Progenitor cell of endocrine pancreas (in vitro differentiated cells): ENCODE data around the gene ARL3. TPM values are rescaled to one million over a fixed set of nuclear protein-coding genes. Genes with fewer than 3 reads are reported as not detected.

Experiments used
- DNase-seq: peaks from one replicate; pipeline ENCODE4 v3.0.0; 2021; ENCODE audit warnings: low spot score; ENCODE audit not compliant: unreplicated experiment
- H3K27ac Mint-ChIP-seq: 2 replicates; pipeline ENCODE4 v1.8.0; 2021; ENCODE audit warnings: mild to moderate bottlenecking, moderate library complexity, mixed read lengths
- H3K27me3 Mint-ChIP-seq: 2 replicates; pipeline ENCODE4 v1.8.0; 2021; ENCODE audit warnings: mixed read lengths
- H3K36me3 Mint-ChIP-seq: 2 replicates; pipeline ENCODE4 v1.8.0; 2022; ENCODE audit warnings: mixed read lengths; ENCODE audit not compliant: insufficient read depth
- H3K4me1 Mint-ChIP-seq: 2 replicates; pipeline ENCODE4 v1.8.0; 2021; ENCODE audit warnings: low read depth, mixed read lengths
- H3K4me3 Mint-ChIP-seq: 2 replicates; pipeline ENCODE4 v1.8.0; 2021; ENCODE audit warnings: low read depth, mild to moderate bottlenecking, moderate library complexity, mixed read lengths
- H3K9me3 Mint-ChIP-seq: 2 replicates; pipeline ENCODE4 v1.8.0; 2021; ENCODE audit warnings: low read depth, mixed read lengths
- total RNA-seq: library from RNA; stranded (reverse); gene quantifications from 2 replicates; pipeline ENCODE4 v1.2.1, GENCODE V29; 2021
- TF ChIP-seq, protein P1 (sequence below): fragments of 200-600 bp; sonication (generic); IDR thresholded peaks from one replicate; pipeline ENCODE4 v1.5.0; 2021; ENCODE audit warnings: antibody characterized with exemption, mild to moderate bottlenecking; ENCODE audit not compliant: unreplicated experiment

Gene ARL3
- total RNA-seq, 1 donor from 2014 or later, result 25.0 TPM

GRCh38 chr10:102665904-102666509 lies 48.2 kb downstream of the ARL3 start:
- Mint-ChIP-seq H3K36me3 (no peaks in the 10 kb centered on the region), H3K4me1 (peaks cover 5% of the 10 kb centered on the region), H3K4me3 (no peak overlapping the region), H3K9me3 (no peaks in the 10 kb centered on the region), H3K27me3 (peaks cover 3% of the 10 kb centered on the region), H3K27ac (peak overlapping the region; percentile 78)
- TF ChIP-seq, protein P1, sequence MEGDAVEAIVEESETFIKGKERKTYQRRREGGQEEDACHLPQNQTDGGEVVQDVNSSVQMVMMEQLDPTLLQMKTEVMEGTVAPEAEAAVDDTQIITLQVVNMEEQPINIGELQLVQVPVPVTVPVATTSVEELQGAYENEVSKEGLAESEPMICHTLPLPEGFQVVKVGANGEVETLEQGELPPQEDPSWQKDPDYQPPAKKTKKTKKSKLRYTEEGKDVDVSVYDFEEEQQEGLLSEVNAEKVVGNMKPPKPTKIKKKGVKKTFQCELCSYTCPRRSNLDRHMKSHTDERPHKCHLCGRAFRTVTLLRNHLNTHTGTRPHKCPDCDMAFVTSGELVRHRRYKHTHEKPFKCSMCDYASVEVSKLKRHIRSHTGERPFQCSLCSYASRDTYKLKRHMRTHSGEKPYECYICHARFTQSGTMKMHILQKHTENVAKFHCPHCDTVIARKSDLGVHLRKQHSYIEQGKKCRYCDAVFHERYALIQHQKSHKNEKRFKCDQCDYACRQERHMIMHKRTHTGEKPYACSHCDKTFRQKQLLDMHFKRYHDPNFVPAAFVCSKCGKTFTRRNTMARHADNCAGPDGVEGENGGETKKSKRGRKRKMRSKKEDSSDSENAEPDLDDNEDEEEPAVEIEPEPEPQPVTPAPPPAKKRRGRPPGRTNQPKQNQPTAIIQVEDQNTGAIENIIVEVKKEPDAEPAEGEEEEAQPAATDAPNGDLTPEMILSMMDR, result no peak
- no peak for DNase-seq

- Mint-ChIP-seq H3K4me3 (no peak overlapping the region), H3K36me3 (peaks cover 8% of the 10 kb centered on the region)
- TF ChIP-seq, protein P1, result no peak
Measured at GRCh38 chr10:102661658-102662028, 52.6 kb downstream of the ARL3 start.

GRCh38 chr10:102660888-102661657 lies 53.1 kb downstream of the ARL3 start:
- H3K36me3 Mint-ChIP-seq, result peaks cover 8% of the 10 kb centered on the region
- DNase-seq, result no peak
- no peak overlapping the region for H3K4me3 Mint-ChIP-seq
- H3K4me1 Mint-ChIP-seq, result peaks cover 1% of the 10 kb centered on the region
- no peak overlapping the region for H3K27ac Mint-ChIP-seq
- H3K9me3 Mint-ChIP-seq, result no peaks in the 10 kb centered on the region
- TF ChIP-seq, protein P1, result no peak
- no peaks in the 10 kb centered on the region for H3K27me3 Mint-ChIP-seq

More at GRCh38 chr10:102661658-102662028, 52.6 kb downstream of the ARL3 start:
- Mint-ChIP-seq H3K27ac (no peak overlapping the region), H3K4me1 (peaks cover 1% of the 10 kb centered on the region), H3K27me3 (no peaks in the 10 kb centered on the region), H3K9me3 (no peaks in the 10 kb centered on the region)
- DNase-seq, result no peak

GRCh38 chr10:102658802-102659201 lies 55.4 kb downstream of the ARL3 start:
- H3K36me3 Mint-ChIP-seq, result peaks cover 11% of the 10 kb centered on the region
- no peak for DNase-seq
- H3K4me1 Mint-ChIP-seq, result peaks cover 1% of the 10 kb centered on the region
- no peak overlapping the region for H3K27ac Mint-ChIP-seq
- H3K9me3 Mint-ChIP-seq, result no peaks in the 10 kb centered on the region
- no peak overlapping the region for H3K4me3 Mint-ChIP-seq
- H3K27me3 Mint-ChIP-seq, result no peaks in the 10 kb centered on the region
- TF ChIP-seq, protein P1, result no peak

DNA sequence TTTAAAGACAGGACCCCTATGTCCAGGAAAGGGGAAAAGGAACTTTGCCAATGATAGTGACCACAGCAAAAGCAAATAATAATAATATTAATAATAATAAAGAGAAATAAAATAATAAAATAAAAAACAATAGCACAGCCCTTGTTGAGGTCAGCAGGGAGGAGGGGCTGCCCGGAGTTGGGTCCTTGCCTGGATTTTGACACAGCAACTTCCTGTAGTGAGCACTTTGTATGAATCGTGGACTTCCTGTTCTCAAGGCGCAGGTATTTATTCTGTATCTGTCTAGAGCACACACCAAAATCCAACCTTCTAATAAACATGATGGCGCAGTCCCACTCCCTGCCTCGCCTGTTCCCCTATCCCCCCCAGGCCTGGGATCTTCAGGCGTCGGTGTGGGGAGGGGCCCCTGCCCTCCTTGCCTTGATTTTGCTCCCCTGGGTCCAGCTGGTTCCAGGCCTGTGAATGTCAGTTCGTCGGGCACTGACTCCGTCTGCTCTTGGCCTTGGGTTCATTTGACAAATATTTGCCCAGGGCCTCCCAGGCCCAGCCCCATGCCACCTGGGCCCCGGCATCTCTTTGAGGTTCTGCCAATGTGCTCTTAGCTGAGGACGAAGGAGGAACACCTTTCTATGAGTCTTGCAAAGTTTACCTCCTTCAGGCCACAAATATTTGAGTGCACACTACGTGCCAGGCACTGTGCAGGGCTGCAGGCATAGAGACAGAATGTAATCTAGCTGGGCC lies 56.0 kb downstream of the ARL3 start:
- no peaks in the 10 kb centered on the region for H3K9me3 Mint-ChIP-seq
- peaks cover 14% of the 10 kb centered on the region for H3K36me3 Mint-ChIP-seq
- DNase-seq, result no peak
- peak overlapping the region; percentile 33 for H3K27ac Mint-ChIP-seq
- TF ChIP-seq, protein P1, result no peak
- H3K4me1 Mint-ChIP-seq, result peaks cover 1% of the 10 kb centered on the region
- H3K4me3 Mint-ChIP-seq, result no peak overlapping the region
- no peaks in the 10 kb centered on the region for H3K27me3 Mint-ChIP-seq
